Esophagus squamous epithelium (tissue), 4 donors: ENCODE data around the gene MTERF4.

Experiments used
- CTCF ChIP-seq, 6 experiments: fragments of 450-650 bp in 4 of 6; fragments of 200-600 bp in 2 of 6; sonication (generic) in 2 of 6; IDR thresholded peaks; one replicate each; pipeline ENCODE4 v1.5.1; 2016 to 2019; ENCODE audit warnings: antibody characterized with exemption in 6 of 6, mild to moderate bottlenecking in 4 of 6, moderate library complexity in 4 of 6
- POLR2A ChIP-seq, 4 donors: fragments of 450-650 bp; IDR thresholded peaks; one replicate each; pipeline ENCODE4 v1.6.1; 2017; ENCODE audit warnings: antibody characterized with exemption in 4 of 4, mild to moderate bottlenecking in 4 of 4, moderate library complexity in 3 of 4

GRCh38 chr2:241116606-241117560 is 14.8 kb upstream of the MTERF4 start:
- TF ChIP-seq POLR2A (IDR thresholded peaks at IDR 0.05) (no peak), CTCF (IDR thresholded peaks at IDR 0.05) (no peak)
